Suprapubic skin (tissue), 4 donors: ENCODE measurements around the gene PTPN14. TPM values are rescaled to one million over a fixed set of nuclear protein-coding genes. Genes with fewer than 3 reads are reported as not detected.

Experiments
- DNase-seq, 2 donors: peaks; one replicate each; pipeline ENCODE4 v3.0.0-alpha.2; 2019; ENCODE audit warnings: low spot score in 2 of 2
- H3K27ac ChIP-seq: fragments of 200-600 bp; sonication (generic); one replicate; pipeline ENCODE4 v1.5.1; 2019
- H3K27me3 ChIP-seq: fragments of 200-600 bp; sonication (generic); one replicate; pipeline ENCODE4 v1.5.1; 2019
- H3K36me3 ChIP-seq: fragments of 200-600 bp; sonication (generic); one replicate; pipeline ENCODE4 v1.5.1; 2019
- H3K4me1 ChIP-seq: fragments of 200-600 bp; sonication (generic); one replicate; pipeline ENCODE4 v1.5.1; 2019
- H3K4me3 ChIP-seq: fragments of 200-600 bp; sonication (generic); one replicate; pipeline ENCODE4 v1.5.1; 2019; ENCODE audit warnings: mild to moderate bottlenecking
- H3K9me3 ChIP-seq: fragments of 200-600 bp; sonication (generic); one replicate; pipeline ENCODE4 v1.5.1; 2019
- CTCF ChIP-seq, 2 donors: fragments of 200-600 bp in 1 of 2; fragments of 450-650 bp in 1 of 2; sonication (generic) in 1 of 2; IDR thresholded peaks; one replicate each; pipeline ENCODE4 v1.5.1; 2016 to 2019; ENCODE audit warnings: antibody characterized with exemption in 2 of 2, mild to moderate bottlenecking in 1 of 2, moderate library complexity in 1 of 2
- EP300 ChIP-seq: sonication (generic); formaldehyde crosslinking; IDR thresholded peaks from one replicate; pipeline ENCODE4 v1.6.1; 2017; ENCODE audit warnings: antibody characterized with exemption
- POLR2A ChIP-seq, 2 donors: fragments of 450-650 bp; IDR thresholded peaks; one replicate each; pipeline ENCODE4 v1.6.1; 2017; ENCODE audit warnings: antibody characterized with exemption in 2 of 2, mild to moderate bottlenecking in 2 of 2, moderate library complexity in 2 of 2
- POLR2AphosphoS5 ChIP-seq, 3 donors: sonication (generic); formaldehyde crosslinking; IDR thresholded peaks; one replicate each; pipeline ENCODE4 v1.6.1; 2017; ENCODE audit warnings: antibody characterized with exemption in 3 of 3
- WGBS: methylation state at CpG from one replicate; pipeline ENCODE4 v1.1.5; 2018; 5-methylcytosine and 5-hydroxymethylcytosine counted together
- total RNA-seq, 4 donors: library from RNA; depleted of rRNA; stranded (reverse); fragments of >200 nt; gene quantifications; one replicate each; pipeline ENCODE4 v1.1.0, GENCODE V29; 2016

The PTPN14 gene
- total RNA-seq, 4 donors from 2014 or later = 67.9 to 159 (median 96.4) TPM

GRCh38 chr1:214402613-214403083 is 148.8 kb downstream of the PTPN14 start:
- H3K36me3 ChIP-seq = peaks cover 14% of the 10 kb centered on the region
- H3K4me3 ChIP-seq = no peak overlapping the region
- H3K4me1 ChIP-seq = peaks cover 6% of the 10 kb centered on the region
- no peaks in the 10 kb centered on the region for H3K9me3 ChIP-seq
- 22% methylated on average over 3 of the region's 3 CpGs for WGBS
- DNase-seq = no peak
- H3K27ac ChIP-seq = no peak overlapping the region
- no peaks in the 10 kb centered on the region for H3K27me3 ChIP-seq
- TF ChIP-seq EP300 (no peak), POLR2A (IDR thresholded peaks at IDR 0.05) (no peak), CTCF (IDR thresholded peaks at IDR 0.05) (no peak), POLR2AphosphoS5 (IDR thresholded peaks at IDR 0.05) (no peak)

GRCh38 chr1:214401666-214402065 is 149.7 kb downstream of the PTPN14 start:
- H3K9me3 ChIP-seq = no peaks in the 10 kb centered on the region
- H3K27me3 ChIP-seq = no peaks in the 10 kb centered on the region
- H3K4me3 ChIP-seq = no peak overlapping the region
- DNase-seq = no peak
- no peak overlapping the region for H3K27ac ChIP-seq
- H3K4me1 ChIP-seq = peaks cover 6% of the 10 kb centered on the region
- peaks cover 19% of the 10 kb centered on the region for H3K36me3 ChIP-seq
- TF ChIP-seq EP300 (no peak), POLR2A (IDR thresholded peaks at IDR 0.05) (no peak), CTCF (IDR thresholded peaks at IDR 0.05) (no peak), POLR2AphosphoS5 (IDR thresholded peaks at IDR 0.05) (no peak)
- WGBS = 54% methylated on average over 3 of the region's 3 CpGs

GRCh38 chr1:214400131-214400530 is 151.3 kb downstream of the PTPN14 start:
- Histone ChIP-seq H3K9me3 (no peaks in the 10 kb centered on the region), H3K27me3 (no peaks in the 10 kb centered on the region), H3K4me3 (no peak overlapping the region), H3K36me3 (peaks cover 32% of the 10 kb centered on the region), H3K4me1 (peaks cover 6% of the 10 kb centered on the region), H3K27ac (no peak overlapping the region)
- 91% methylated on average over 3 of the region's 3 CpGs for WGBS
- TF ChIP-seq POLR2AphosphoS5 (IDR thresholded peaks at IDR 0.05) (no peak), CTCF (IDR thresholded peaks at IDR 0.05) (no peak), EP300 (no peak), POLR2A (IDR thresholded peaks at IDR 0.05) (no peak)
- no peak for DNase-seq

GRCh38 chr1:214398490-214398889 is 152.9 kb downstream of the PTPN14 start:
- TF ChIP-seq CTCF (IDR thresholded peaks at IDR 0.05) = no peak
- no peak for TF ChIP-seq POLR2AphosphoS5 (IDR thresholded peaks at IDR 0.05)
- no peak for TF ChIP-seq POLR2A (IDR thresholded peaks at IDR 0.05)
- no peak for TF ChIP-seq EP300
- DNase-seq = no peak
- no peaks in the 10 kb centered on the region for H3K4me1 ChIP-seq
- no peak overlapping the region for H3K27ac ChIP-seq
- H3K9me3 ChIP-seq = no peaks in the 10 kb centered on the region
- no peaks in the 10 kb centered on the region for H3K27me3 ChIP-seq
- 92% methylated on average over 6 of the region's 6 CpGs for WGBS
- H3K4me3 ChIP-seq = no peak overlapping the region
- H3K36me3 ChIP-seq = peaks cover 48% of the 10 kb centered on the region

GRCh38 chr1:214397497-214397896 is 153.9 kb downstream of the PTPN14 start:
- WGBS = 69% methylated on average over 2 of the region's 2 CpGs

More at GRCh38 chr1:214397497-214397896, 153.9 kb downstream of the PTPN14 start:
- H3K4me1 ChIP-seq = no peaks in the 10 kb centered on the region
- no peaks in the 10 kb centered on the region for H3K9me3 ChIP-seq
- TF ChIP-seq CTCF (IDR thresholded peaks at IDR 0.05) (no peak), EP300 (no peak), POLR2A (IDR thresholded peaks at IDR 0.05) (no peak), POLR2AphosphoS5 (IDR thresholded peaks at IDR 0.05) (no peak)
- H3K27me3 ChIP-seq = no peaks in the 10 kb centered on the region
- DNase-seq = no peak
- peaks cover 58% of the 10 kb centered on the region for H3K36me3 ChIP-seq
- H3K27ac ChIP-seq = no peak overlapping the region
- no peak overlapping the region for H3K4me3 ChIP-seq
